Panc1 (cell line): Measurements from ENCODE around the gene PAXIP1. TPM values are rescaled to one million over a fixed set of nuclear protein-coding genes. Genes with fewer than 3 reads are reported as not detected.

Experiments used
- ATAC-seq: fragments of 200-7000 bp; cut with Tn5 transposase; 2 replicates; pipeline ENCODE4 v1.9.1; 2020; ENCODE audit warnings: mild to moderate bottlenecking, moderate library complexity
- BruUV-seq: library from RNA; stranded (reverse); fragments of 400-500 nt; replicated peaks from 2 replicates; lab custom pipeline; 2021; lab: Mats Ljungman, UMichigan
- CTCF ChIA-PET: fragments of 300-600 bp; sonication (Branson Sonifier 250); formaldehyde crosslinking; loops from one replicate; lab custom pipeline; 2022; ENCODE audit warnings: antibody characterized with exemption; lab: Charles Lee
- POLR2A ChIA-PET: fragments of 300-600 bp; sonication (Branson Sonifier 250); formaldehyde crosslinking; loops from one replicate; lab custom pipeline; 2022; ENCODE audit warnings: antibody characterized with exemption; lab: Charles Lee
- DNase-seq: peaks from one replicate; pipeline ENCODE4 v3.0.0-alpha.2; 2010; ENCODE audit warnings: low read depth, low spot score
- H3K27ac ChIP-seq: 2 replicates; pipeline ENCODE4 v1.5.1; 2011; ENCODE audit warnings: mild to moderate bottlenecking, low read length, inconsistent platforms
- H3K27me3 ChIP-seq: fragments of 200-500 bp; sonication (Bioruptor generic); 2 replicates; pipeline ENCODE4 v1.6.0; 2014; ENCODE audit warnings: low read length, inconsistent platforms; ENCODE audit not compliant: control insufficient read depth, insufficient read depth
- H3K36me3 ChIP-seq: fragments of 200-500 bp; sonication (Bioruptor generic); 2 replicates; pipeline ENCODE4 v1.5.1; 2014; ENCODE audit warnings: inconsistent platforms, mild to moderate bottlenecking, low read length, moderate library complexity; ENCODE audit not compliant: control insufficient read depth, insufficient read depth
- H3K4me1 ChIP-seq: 2 replicates; pipeline ENCODE4 v1.5.1; 2011; ENCODE audit warnings: inconsistent platforms, mild to moderate bottlenecking, low read length, moderate library complexity; ENCODE audit not compliant: control insufficient read depth, insufficient read depth
- H3K4me3 ChIP-seq, 2 experiments: 2 replicates each; pipeline ENCODE4 v1.5.1; 2011 to 2012; ENCODE audit warnings: low read depth in 2 of 2, low read length in 2 of 2, mild to moderate bottlenecking in 2 of 2, inconsistent platforms in 1 of 2, moderate library complexity in 1 of 2
- H3K9me3 ChIP-seq: fragments of 200-500 bp; sonication (Bioruptor generic); 2 replicates; pipeline ENCODE4 v1.5.1; 2014; ENCODE audit warnings: low read depth, mild to moderate bottlenecking, inconsistent platforms, low read length, moderate library complexity; ENCODE audit not compliant: control insufficient read depth, insufficient read depth
- CTCF ChIP-seq: fragments of 450-650 bp; IDR thresholded peaks from 2 replicates; pipeline ENCODE4 v1.5.1; 2017; ENCODE audit warnings: mild to moderate bottlenecking
- POLR2AphosphoS5 ChIP-seq: IDR thresholded peaks from 2 replicates; pipeline ENCODE4 v1.6.1; 2012; ENCODE audit warnings: mild to moderate bottlenecking, low read depth, low read length, moderate library complexity
- REST ChIP-seq, 2 experiments: IDR thresholded peaks; 2 replicates each; pipeline ENCODE4 v1.6.1; 2011 to 2012; ENCODE audit warnings: low read depth in 2 of 2, control low read depth in 1 of 2, low read length in 1 of 2, mild to moderate bottlenecking in 1 of 2, moderate library complexity in 1 of 2; ENCODE audit not compliant: insufficient read depth in 1 of 2
- SIN3A ChIP-seq: IDR thresholded peaks from 2 replicates; pipeline ENCODE4 v1.6.1; 2012; ENCODE audit warnings: low read depth, mild to moderate bottlenecking, low read length, moderate library complexity, borderline replicate concordance; ENCODE audit not compliant: insufficient read depth
- TCF7L2 ChIP-seq: IDR thresholded peaks from 2 replicates; pipeline ENCODE4 v1.6.1; 2011; ENCODE audit warnings: mild to moderate bottlenecking, low read depth, low read length, inconsistent platforms
- in situ Hi-C: cut with HindIII; loops from 2 replicates; pipeline ENCODE4 v1.10.0; 2016; ENCODE audit warnings: low sequenced_read_pairs, low pct_unique_long_range_greater_than_20kb
- intact Hi-C: fragments of 100-400 bp; cut with micrococcal nuclease; formaldehyde crosslinking; loops from one replicate; pipeline ENCODE4 v1.10.0; 2022; ENCODE audit not compliant: unreplicated experiment
- total RNA-seq: library from RNA; stranded (reverse); gene quantifications from one replicate; pipeline ENCODE4 v1.2.1, GENCODE V29; 2021; ENCODE audit not compliant: unreplicated experiment

PAXIP1 gene
- total RNA-seq, 1 experiment from 2014 or later = 27.3 TPM

- DNase-seq (no peak), ATAC-seq (peak; percentile 68)
- H3K4me3 ChIP-seq = peak overlapping the region; percentile 65 to 71
- in situ Hi-C loops (no loop called here), intact Hi-C loops (no loop called here)
- no TSS peak for BruUV-seq
- ChIA-PET POLR2A (no interaction called here), CTCF (no interaction called here)
- H3K27me3 ChIP-seq = no peaks in the 10 kb centered on the region
- peak overlapping the region; percentile 82; the same call in 1 of the 2 replicates for H3K27ac ChIP-seq
- peaks cover 2% of the 10 kb centered on the region for H3K36me3 ChIP-seq
- H3K4me1 ChIP-seq = peaks cover 9% of the 10 kb centered on the region; the same call in 1 of the 2 replicates
- no peaks in the 10 kb centered on the region for H3K9me3 ChIP-seq
- no peak for TF ChIP-seq CTCF
- no peak for TF ChIP-seq TCF7L2
- TF ChIP-seq SIN3A = no peak
- no peak for TF ChIP-seq POLR2AphosphoS5
- no peak for TF ChIP-seq REST (IDR thresholded peaks at IDR 0.05; ENCODE audit: insufficient read depth in 1 of 2, low read depth in 2 of 2, low read length in 1 of 2)
These were observed 373 bp downstream of the PAXIP1 start for GRCh38 chr7:155002411-155003091.

GRCh38 chr7:155001756-155002410 is 1.0 kb downstream of the PAXIP1 start:
- POLR2A ChIA-PET = no interaction called here
- BruUV-seq = no TSS peak
- DNase-seq (no peak), ATAC-seq (peak; percentile 32; the same call in 1 of the 2 replicates)
- TF ChIP-seq REST (IDR thresholded peaks at IDR 0.05; ENCODE audit: insufficient read depth in 1 of 2, low read depth in 2 of 2, low read length in 1 of 2) = no peak
- no peak for TF ChIP-seq POLR2AphosphoS5
- no peak for TF ChIP-seq CTCF
- TF ChIP-seq SIN3A = no peak
- Histone ChIP-seq H3K27me3 (no peaks in the 10 kb centered on the region), H3K27ac (peak overlapping the region; percentile 82), H3K9me3 (no peaks in the 10 kb centered on the region), H3K4me1 (peaks cover 9% of the 10 kb centered on the region; the same call in 1 of the 2 replicates), H3K4me3 (peak overlapping the region; percentile 65 to 71), H3K36me3 (peaks cover 2% of the 10 kb centered on the region)
- CTCF ChIA-PET = no interaction called here
- intact Hi-C loops = no loop called here
- in situ Hi-C loops = no loop called here
